GM19240 (cell line): ENCODE measurements around the gene SOD1.
"Not testable (repeated sequence)": the region's sequence is repeated elsewhere in the genome, so short reads cannot be mapped to it uniquely, and the experiment has no call there.

Experiments
- DNase-seq: peaks from one replicate; pipeline ENCODE4 v3.0.0; 2011; ENCODE audit warnings: low spot score; ENCODE audit not compliant: insufficient read length

The SOD1 gene

DNA sequence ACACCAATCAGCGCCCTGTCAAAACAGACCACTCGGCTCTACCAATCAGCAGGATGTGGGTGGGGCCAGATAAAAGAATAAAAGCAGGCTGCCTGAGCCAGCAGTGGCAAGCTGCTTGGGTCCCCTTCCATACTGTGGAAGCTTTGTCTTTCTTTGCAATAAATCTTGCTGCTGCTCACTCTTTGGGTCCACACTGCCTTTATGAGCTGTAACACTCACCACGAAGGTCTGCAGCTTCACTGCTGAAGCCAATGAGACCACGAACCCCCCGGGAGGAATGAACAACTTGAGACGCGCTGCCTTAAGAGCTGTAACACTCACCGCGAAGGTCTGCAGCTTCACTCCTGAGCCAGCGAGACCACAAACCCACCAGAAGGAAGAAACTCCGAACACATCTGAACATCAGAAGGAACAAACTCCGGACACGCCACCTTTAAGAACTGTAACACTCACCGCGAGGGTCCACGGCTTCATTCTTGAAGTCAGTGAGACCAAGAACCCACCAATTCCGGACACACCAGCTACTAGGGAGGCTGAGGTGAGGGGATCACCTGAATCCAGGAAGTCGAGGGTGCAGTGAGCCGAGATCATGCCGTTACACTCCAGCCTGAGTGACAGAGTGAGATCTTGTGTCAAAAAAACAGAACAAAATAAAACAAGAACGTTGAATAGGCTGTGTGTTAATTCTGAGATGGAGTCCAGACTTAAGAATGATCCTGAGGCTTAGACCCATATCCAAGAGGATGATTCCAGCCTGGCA is 4.5 kb upstream of the SOD1 start:
- not testable (repeated sequence) for DNase-seq

DNA sequence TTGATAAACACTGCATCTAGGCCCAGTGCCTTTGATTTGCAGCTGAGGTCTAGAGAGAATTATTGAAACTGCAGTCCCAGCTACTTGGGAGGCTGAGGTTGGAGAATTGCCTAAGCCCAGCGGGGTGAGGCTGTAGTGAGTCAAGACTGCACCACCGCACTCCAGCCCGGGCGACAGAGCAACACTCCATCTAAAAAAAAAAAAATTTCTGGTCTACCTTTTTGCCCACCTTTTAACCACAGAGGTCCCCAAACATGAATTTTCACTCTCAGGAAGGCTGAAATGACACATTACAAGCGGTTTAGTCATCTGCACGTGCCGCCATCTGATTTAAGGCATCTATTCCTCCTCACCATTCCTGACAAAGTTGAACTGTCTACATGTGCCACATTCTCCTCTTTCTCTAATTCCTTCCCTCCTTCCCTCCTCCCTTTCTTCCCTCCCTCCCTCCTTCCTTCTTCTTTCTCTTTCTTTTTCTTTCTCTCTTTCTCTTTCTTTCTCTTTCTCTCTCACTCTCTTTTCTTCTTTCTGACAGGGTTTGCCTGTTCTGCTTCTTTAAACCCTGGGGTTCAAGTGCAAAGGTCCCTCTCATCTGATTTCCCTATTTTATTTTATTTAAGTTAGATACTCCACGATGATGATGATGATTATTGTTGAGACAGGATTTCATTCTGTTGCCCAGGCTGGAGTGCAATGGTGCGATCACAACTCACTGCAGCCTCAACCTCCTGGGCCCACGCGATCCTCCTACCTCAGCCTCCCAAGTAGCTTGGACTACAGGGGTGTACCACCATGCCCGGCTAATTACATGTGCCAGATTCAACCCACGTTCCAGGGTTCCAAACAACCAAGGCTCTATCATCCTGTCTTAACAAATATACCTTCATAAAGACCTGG is 3.0 kb upstream of the SOD1 start:
- DNase-seq, result no peak

DNA sequence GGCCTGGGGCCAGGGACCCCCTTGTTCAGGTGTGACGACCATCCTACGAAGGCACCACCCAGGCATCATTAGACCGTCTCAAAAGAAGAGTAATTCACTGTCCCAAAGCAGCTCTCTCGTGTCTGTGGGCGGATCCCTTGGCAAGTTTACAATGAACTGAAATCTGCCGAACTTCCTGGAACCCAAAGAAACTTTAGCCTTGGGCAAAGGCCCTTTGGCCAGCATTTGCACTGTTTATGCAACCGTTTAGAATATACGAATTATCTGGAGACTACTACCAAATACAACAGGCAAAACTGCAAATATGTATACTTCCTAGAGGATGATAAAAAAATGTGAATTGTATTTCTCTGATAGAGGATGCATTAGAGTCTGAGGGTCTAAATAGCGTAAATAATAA is 1.4 kb upstream of the SOD1 start:
- no peak for DNase-seq

DNA sequence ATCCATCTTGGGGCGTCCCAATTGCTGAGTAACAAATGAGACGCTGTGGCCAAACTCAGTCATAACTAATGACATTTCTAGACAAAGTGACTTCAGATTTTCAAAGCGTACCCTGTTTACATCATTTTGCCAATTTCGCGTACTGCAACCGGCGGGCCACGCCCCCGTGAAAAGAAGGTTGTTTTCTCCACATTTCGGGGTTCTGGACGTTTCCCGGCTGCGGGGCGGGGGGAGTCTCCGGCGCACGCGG is 282 bp upstream of the SOD1 start:
- DNase-seq, result no peak

DNA sequence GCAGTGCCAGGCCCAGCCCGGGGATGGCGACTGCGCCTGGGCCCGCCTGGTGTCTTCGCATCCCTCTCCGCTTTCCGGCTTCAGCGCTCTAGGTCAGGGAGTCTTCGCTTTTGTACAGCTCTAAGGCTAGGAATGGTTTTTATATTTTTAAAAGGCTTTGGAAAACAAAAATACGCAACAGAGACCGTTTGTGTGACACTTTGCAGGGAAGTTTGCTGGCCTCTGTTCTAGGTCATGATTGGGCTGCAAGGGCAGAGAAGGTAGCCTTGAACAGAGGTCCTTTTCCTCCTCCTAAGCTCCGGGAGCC is 719 bp downstream of the SOD1 start:
- no peak for DNase-seq

DNA sequence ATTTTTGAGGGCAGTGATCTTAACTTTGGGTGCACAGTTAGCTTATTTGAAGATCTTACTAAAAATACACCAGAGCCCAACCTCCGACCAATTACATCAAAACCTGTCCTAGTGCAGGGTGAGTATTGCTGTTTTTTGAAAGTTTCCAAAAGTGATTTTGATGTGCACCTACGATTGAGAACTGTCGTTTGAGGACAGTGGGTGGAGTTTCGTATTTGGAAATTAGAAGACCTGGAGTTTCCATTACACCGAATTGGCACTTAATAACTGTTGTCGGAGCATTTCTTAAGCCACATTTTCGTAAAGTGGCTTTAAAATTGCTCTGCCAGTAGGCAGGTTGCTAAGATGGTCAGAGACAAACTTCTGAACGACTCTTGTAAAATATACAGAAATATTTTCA is 1.1 kb downstream of the SOD1 start:
- no peak for DNase-seq

DNA sequence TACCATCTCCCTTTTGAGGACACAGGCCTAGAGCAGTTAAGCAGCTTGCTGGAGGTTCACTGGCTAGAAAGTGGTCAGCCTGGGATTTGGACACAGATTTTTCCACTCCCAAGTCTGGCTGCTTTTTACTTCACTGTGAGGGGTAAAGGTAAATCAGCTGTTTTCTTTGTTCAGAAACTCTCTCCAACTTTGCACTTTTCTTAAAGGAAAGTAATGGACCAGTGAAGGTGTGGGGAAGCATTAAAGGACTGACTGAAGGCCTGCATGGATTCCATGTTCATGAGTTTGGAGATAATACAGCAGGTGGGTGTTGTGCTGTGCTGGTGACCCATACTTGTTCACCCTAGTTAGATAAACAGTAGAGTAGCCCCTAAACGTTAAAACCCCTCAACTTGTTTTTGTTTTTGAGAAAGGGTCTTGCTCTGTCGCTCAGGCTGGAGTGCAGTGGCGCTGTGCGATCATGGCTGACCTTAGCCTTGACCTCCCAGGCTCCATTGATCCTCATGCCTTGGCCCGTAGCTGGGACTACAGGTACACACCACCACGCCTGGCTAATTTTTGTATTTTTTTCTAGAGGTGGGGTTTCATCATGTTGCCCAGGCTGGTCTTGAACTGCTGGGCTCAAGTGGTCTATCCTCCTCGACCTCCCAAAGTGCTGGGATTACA is 4.2 kb downstream of the SOD1 start:
- no peak for DNase-seq

DNA sequence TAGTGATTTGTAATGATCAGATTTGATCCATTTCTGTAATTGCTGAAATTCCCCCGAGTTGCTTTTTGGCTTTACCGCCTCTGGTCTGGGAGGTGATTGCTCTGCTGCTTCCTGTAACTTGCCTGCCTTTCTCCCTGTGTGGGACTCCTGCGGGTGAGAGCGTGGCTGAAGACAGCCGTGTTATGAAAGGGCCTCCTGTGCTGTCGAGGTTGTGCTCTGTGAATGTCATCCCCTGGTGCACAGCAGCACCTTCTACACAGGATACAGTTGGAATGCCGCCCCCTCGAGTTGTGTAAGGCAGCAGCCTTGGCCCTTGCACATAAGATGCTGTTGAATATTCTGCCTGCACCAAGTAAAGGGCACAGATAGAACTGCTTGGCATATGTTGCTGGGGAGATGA is 5.9 kb downstream of the SOD1 start:
- DNase-seq, result no peak

DNA sequence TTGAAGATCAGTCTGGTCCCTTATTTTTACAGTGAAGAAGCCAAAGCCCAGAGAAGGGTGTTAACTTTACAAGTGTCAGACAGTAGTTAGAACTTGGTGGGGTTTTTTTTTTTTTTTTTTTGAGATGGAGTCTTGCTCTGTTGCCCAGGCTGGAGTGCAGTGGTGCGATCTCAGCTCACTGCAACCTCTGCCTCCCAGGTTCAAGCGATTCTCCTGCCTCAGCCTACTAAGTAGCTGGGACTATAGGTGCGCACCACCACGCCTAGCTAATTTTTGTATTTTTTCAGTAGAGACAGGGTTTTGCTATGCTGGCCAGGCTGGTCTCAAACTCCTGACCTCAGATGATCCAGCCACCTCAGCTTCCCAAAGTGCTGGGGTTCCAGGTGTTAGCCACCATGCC is 6.4 kb downstream of the SOD1 start:
- DNase-seq, result not testable (repeated sequence)

DNA sequence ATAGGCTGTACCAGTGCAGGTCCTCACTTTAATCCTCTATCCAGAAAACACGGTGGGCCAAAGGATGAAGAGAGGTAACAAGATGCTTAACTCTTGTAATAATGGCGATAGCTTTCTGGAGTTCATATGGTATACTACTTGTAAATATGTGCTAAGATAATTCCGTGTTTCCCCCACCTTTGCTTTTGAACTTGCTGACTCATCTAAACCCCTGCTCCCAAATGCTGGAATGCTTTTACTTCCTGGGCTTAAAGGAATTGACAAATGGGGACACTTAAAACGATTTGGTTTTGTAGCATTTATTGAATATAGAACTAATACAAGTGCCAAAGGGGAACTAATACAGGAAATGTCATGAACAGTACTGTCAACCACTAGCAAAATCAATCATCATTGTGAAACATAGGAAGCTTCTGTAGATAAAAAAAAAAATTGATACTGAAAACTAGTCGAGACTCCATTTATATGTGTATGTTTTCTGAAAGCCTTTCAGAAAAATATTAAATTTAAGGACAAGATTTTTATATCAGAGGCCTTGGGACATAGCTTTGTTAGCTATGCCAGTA is 7.0 kb downstream of the SOD1 start:
- no peak for DNase-seq

DNA sequence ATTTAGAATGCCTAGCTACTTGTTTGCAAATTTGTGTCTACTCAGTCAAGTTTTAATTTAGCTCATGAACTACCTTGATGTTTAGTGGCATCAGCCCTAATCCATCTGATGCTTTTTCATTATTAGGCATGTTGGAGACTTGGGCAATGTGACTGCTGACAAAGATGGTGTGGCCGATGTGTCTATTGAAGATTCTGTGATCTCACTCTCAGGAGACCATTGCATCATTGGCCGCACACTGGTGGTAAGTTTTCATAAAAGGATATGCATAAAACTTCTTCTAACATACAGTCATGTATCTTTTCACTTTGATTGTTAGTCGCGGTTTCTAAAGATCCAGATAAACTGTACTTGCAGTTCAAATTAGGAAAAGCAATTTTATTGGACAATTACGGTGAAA is 7.6 kb downstream of the SOD1 start:
- no peak for DNase-seq

DNA sequence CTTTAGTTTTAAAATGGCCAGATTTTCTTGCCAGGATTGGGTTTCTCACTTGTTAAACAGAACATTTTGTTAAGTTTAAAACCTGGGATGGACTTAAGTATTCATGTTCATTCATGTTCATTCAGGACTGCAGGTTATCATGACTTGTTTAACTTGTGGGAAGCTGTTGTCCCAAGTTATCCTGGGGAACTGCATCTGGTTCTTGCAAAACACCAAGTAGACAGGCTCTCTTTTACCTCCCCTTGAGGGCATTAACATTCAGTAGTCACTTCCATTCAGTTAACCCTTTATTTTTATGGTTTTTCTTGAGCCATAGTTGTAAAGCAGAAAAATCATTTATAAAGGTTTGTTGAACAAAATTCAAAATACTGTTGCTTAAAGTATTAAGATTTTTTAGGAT is 8.1 kb downstream of the SOD1 start:
- DNase-seq, result no peak

DNA sequence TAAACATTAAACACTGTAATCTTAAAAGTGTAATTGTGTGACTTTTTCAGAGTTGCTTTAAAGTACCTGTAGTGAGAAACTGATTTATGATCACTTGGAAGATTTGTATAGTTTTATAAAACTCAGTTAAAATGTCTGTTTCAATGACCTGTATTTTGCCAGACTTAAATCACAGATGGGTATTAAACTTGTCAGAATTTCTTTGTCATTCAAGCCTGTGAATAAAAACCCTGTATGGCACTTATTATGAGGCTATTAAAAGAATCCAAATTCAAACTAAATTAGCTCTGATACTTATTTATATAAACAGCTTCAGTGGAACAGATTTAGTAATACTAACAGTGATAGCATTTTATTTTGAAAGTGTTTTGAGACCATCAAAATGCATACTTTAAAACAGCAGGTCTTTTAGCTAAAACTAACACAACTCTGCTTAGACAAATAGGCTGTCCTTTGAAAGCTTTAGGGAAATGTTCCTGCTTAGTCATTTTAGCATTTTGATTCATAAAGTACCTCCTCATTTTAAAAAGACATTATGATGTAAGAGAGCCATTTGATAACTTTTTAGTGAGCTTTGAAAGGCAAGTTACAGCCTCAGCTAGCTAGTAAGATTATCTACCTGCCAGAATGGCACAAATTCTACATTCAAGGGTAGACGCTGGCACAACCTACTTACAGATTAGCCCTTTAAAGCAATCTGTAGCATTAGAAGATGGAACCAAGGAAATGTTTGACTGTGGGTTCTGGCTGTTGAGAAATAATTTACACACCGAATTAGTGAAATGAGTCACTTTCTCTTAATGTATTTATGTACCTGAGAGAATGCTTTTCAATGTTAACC is 9.4 kb downstream of the SOD1 start:
- no peak for DNase-seq

DNA sequence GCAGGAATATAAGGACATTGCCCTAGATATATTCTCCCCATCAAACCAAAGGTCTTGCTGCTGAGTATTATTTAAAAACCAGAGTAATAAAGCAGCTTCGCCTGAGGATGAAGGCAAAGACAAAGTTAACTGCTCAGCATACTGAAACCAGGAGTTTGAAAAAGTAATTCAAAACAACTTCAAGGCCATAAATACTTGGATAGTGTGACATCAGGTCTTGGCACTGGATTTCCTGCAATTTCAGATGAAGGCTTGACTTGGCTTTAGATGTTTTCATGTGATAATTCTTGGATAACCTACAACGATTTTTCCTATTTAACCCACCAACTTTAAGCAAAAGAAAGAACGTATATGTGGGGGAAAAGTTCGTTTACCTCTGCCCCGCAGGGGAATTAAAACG is 10.6 kb downstream of the SOD1 start:
- no peak for DNase-seq

DNA sequence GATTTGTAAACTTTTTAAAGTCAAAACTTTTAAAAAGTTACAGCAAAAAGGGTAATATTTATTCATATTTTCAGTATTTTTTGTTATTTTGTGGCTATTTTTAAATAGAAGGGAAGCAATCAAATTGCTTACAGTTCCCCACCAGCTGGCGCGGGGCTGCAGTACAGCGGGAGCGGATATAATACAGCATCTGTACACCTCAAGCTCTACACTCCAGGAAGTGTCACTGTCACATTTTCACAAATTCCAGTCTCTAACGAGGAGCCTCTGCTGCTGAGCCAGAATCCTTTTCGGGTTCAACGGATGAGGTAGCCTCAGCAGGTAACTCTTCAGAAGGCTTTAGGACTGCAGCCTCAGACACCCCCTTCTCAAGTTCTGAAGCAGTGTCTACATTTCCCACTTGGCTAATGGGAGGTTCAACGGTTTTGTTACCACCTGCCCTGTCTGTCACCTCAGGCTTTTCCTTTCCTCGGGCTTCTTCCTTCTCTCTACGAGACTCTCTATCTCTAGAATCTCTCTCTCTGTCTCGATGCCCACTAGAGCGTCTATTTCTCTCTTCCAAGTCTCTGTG is 11.7 kb downstream of the SOD1 start:
- no peak for DNase-seq

DNA sequence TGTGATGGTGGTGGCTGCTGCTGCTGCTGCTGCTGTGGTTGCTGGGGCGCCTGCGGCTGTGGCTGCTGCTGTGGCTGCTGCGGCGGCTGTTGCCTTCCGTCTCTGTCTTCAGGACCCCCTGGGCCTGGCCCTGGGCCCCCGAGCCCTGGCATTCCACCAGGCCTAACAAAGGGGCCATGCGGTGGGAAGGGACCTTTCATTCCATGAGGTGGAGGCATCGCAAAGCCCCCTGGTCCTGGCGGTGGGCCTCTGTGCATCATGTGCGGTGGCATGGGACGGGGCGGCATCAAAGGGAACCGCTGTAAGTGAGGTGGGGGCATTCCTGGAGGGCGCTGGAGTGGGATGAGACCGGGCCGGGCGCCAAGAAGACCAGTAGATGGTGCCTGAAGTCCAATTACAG is 12.4 kb downstream of the SOD1 start:
- DNase-seq, result no peak

DNA sequence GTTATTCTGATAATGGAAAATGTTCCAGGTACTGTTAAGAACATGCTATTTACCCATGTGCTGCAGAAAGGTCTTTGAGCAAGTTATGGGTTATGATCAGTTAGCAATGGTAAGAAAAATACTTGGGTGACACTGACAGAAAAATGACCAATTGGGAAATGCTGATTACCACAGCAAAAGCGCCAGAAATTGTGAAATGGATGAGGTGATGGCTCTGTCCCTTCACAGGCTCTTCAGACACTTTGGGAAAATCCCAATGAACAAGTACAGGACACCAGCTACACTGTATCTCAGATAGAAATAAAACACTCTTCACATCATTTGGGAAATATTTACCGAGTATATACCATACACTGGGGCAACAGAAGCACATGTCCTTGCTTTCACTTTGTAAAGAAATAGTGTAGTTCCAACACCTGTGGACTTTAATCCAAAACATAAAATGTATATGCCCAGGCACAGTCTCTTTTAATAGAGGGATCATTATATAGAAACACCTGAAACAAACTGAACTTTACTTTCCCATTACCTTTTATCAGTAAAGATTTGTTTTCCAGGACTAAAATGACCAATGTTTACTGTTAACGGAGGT is 13.9 kb downstream of the SOD1 start:
- DNase-seq, result no peak

DNA sequence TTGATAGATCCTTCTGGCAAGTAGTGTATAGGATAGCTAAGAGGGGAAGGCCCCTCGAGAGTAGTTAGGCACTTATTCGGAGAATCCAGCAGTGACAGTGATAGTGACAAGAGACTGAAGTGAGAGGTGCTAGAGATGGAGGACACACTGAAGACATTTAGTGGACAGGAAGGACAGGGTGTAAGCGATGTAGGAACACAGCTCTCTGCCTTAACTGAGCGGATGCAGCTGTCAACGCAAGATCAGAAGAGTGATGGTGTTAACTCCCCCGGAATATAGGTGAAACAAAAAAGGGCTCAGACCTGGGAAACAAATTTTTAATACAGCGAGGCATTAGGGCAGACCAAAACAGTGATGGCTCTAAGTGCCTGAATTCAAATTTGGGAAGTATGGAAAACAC is 15.8 kb downstream of the SOD1 start:
- DNase-seq, result no peak

DNA sequence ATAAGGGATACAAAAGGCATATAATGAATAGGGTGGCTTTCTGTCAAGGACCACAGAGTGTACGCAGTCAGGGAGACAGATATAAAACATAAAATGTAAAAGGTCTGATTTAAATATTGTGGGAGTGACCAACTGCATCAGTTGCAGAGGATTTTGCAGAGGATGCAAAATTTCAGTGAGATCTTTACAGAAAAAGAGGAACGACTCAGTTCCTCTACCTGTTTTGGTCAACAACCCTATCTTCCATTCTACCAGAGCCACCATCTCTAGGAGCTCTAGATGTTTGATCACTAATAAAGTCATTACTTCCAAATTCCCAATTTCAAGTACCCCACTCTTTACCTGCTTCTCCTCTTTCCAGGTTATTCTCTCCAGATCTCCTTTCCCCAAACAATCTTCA is 16.5 kb downstream of the SOD1 start:
- DNase-seq, result no peak

DNA sequence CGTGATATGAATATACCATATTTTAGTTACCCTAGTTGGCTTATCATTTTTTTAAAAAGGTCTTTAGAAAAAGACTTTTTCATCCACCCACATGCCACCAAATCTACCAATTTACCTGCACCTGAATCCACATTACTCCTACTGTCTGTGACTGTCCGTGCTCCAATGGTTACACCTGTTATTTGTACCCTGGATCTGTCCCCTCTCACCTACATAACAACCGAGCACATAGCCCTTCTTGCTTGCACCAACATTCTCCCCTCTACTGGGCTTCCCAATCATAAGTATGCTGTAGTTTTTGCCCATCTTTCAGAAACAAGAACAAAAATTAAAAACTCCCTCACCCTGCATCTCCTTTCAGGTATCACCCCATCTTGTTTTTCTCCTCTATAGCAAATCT is 17.6 kb downstream of the SOD1 start:
- no peak for DNase-seq

DNA sequence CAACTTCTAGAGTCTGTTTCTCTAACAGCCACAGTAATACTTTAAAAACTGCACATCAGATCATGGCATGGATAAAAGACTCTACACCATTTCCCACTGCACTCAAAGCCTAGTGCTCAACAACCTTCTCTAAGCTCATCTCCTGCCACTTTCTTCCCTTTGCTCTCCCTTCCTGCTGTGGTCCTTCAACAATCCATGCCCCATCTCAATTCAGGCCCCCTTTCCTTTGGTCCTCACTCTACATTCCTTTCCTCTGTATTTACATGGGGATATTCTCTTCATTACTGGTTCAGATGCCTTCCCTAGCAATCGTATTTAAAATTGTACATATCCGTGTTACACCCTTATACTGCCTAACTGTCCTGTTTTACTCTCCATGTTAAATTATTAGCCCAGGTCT is 19.0 kb downstream of the SOD1 start:
- DNase-seq, result no peak
